RWPE2 (cell line): ENCODE data around the gene ULBP3.
"Not testable (repeated sequence)": the region's sequence is repeated elsewhere in the genome, so short reads cannot be mapped to it uniquely, and the experiment has no call there.

ENCODE experiments used
- ATAC-seq: fragments of 200-7000 bp; cut with Tn5 transposase; 3 replicates; pipeline ENCODE4 v1.9.1; 2021; ENCODE audit warnings: low read depth
- DNase-seq: peaks from one replicate; pipeline ENCODE4 v3.0.0-alpha.2; 2020; ENCODE audit warnings: low spot score
- H3K27ac ChIP-seq: fragments of 450-650 bp; 2 replicates; pipeline ENCODE4 v1.5.1; 2017; ENCODE audit warnings: mild to moderate bottlenecking; ENCODE audit not compliant: poor library complexity, severe bottlenecking
- H3K27me3 ChIP-seq: fragments of 250-450 bp; sonication (Bioruptor Pico); 2 replicates; pipeline ENCODE4 v1.5.1; 2021; ENCODE audit warnings: mild to moderate bottlenecking, moderate library complexity; ENCODE audit not compliant: insufficient read depth, poor library complexity, severe bottlenecking
- H3K36me3 ChIP-seq: fragments of 250-450 bp; sonication (Bioruptor Pico); 2 replicates; pipeline ENCODE4 v1.5.1; 2020; ENCODE audit warnings: low read depth, mild to moderate bottlenecking, moderate library complexity
- H3K4me1 ChIP-seq: fragments of 250-450 bp; sonication (Bioruptor Pico); 2 replicates; pipeline ENCODE4 v1.5.1; 2021; ENCODE audit warnings: mild to moderate bottlenecking, moderate library complexity; ENCODE audit not compliant: insufficient read depth, poor library complexity, severe bottlenecking
- H3K4me3 ChIP-seq: fragments of 250-450 bp; sonication (Bioruptor Pico); 2 replicates; pipeline ENCODE4 v1.5.1; 2021; ENCODE audit warnings: mild to moderate bottlenecking, moderate library complexity; ENCODE audit not compliant: severe bottlenecking
- H3K9me3 ChIP-seq: fragments of 250-450 bp; sonication (Bioruptor Pico); 2 replicates; pipeline ENCODE4 v1.5.1; 2021; ENCODE audit warnings: mild to moderate bottlenecking, moderate library complexity; ENCODE audit not compliant: severe bottlenecking

ULBP3 gene

GRCh38 chr6:150012846-150013784, 55.8 kb downstream of the ULBP3 start:
- H3K27ac ChIP-seq, H3K36me3 ChIP-seq, H3K4me3 ChIP-seq, H3K4me1 ChIP-seq, DNase-seq, ATAC-seq, H3K9me3 ChIP-seq: not testable (repeated sequence)
- peaks cover 19% of the 10 kb centered on the region for H3K27me3 ChIP-seq
